GM12891 (cell line): ENCODE data around the gene OBP2A.
A peak's percentile ranks its signal among the peaks of the same experiment; 100 is the strongest.

Experiments
- POLR2A ChIP-seq: IDR thresholded peaks from 2 replicates; pipeline ENCODE4 v1.6.1; 2011; ENCODE audit warnings: low read depth, low read length, control low read depth
- POLR2AphosphoS5 ChIP-seq: IDR thresholded peaks from 2 replicates; pipeline ENCODE4 v1.6.1; 2011; ENCODE audit warnings: low read depth, low read length, control low read depth
- SPI1 ChIP-seq: IDR thresholded peaks from 2 replicates; pipeline ENCODE4 v1.6.1; 2011; ENCODE audit warnings: low read depth, low read length, control low read depth
- TAF1 ChIP-seq: IDR thresholded peaks from 2 replicates; pipeline ENCODE4 v1.6.1; 2011; ENCODE audit warnings: low read depth, low read length, control low read depth

DNA sequence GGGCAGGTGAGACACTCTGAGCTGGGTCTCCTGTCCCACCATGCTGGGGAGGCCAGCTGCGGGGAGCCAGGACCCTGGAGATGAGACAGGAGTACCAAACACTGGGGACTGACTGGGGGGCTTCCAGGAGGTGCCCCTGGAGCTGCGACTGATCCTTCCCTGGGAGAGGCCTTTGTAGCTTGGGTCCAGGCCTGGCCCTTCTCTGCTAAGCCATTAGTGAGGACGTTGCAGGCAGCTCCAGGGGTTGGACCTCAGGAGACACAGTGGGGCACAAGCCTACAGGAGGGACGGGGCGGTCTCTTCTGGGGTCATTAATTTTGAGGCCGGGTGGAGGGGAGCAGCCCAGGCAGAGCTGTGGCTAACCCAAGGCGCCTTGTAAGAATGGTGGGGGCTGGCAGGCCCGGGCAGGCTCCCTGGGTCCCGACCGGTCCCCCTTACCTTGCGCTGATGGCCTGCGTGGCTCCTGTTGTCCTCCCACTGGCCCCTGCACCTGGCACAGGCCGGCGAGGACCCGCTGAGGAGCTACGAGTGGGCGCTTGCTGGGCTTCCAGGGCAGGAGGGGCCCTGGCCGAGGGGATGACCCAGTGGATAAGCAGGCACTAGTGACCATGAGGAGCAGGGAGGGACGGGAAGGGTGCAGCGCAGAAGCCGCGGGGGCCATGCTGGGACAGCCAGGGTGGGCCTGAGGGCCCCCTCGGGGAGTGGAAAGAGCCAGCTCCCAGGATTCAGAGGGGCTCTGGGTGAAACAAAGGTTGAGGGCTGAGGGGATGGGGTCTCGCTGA is 40.3 kb upstream of the OBP2A start:
- TF ChIP-seq POLR2AphosphoS5 (no peak), SPI1 (no peak), POLR2A (peak; percentile 28; the same call in 1 of the 2 replicates), TAF1 (no peak)
